NCI-H1092 treated with DMSO at 0.1 percent for 48 hours (cell line): ENCODE results near the gene G6PC2.
"Not testable (repeated sequence)": the region's sequence is repeated elsewhere in the genome, so short reads cannot be mapped to it uniquely, and the experiment has no call there.

Source experiments
- DNase-seq: peaks from one replicate; lab custom pipeline; 2025; lab: John Stamatoyannopoulos, UW

G6PC2 gene, protein sequence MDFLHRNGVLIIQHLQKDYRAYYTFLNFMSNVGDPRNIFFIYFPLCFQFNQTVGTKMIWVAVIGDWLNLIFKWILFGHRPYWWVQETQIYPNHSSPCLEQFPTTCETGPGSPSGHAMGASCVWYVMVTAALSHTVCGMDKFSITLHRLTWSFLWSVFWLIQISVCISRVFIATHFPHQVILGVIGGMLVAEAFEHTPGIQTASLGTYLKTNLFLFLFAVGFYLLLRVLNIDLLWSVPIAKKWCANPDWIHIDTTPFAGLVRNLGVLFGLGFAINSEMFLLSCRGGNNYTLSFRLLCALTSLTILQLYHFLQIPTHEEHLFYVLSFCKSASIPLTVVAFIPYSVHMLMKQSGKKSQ

GRCh38 chr2:168901003-168901402 lies at the start of gene G6PC2:
Gene G6PC2 (plus strand): TSS chr2:168901291. CDS start chr2:168901332, 41 bp downstream.
- no peak for DNase-seq

GRCh38 chr2:168851674-168852320 lies 49.3 kb upstream of the G6PC2 start:
- DNase-seq, result no peak

DNA sequence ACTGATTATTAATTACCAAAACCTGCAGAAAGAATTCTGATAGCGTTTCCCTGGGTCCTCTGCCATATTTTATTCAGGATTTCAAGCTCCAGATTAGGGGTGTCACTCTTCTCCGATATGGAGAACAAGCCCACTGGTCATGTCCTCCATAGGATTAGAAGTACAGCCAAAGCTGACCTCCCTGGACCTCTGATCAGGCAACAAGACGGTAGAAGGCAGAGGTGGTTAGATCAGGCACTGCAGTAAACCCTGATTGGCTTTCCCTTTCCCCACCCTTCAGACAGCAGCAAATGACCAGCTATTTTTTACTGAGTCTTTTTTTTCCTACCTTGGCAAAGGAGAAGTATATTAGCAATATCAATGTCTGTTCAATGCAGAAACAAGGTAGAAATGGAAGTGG lies 48.6 kb upstream of the G6PC2 start:
- no peak for DNase-seq

GRCh38 chr2:168853471-168853870 lies 47.6 kb upstream of the G6PC2 start:
- no peak for DNase-seq

DNA sequence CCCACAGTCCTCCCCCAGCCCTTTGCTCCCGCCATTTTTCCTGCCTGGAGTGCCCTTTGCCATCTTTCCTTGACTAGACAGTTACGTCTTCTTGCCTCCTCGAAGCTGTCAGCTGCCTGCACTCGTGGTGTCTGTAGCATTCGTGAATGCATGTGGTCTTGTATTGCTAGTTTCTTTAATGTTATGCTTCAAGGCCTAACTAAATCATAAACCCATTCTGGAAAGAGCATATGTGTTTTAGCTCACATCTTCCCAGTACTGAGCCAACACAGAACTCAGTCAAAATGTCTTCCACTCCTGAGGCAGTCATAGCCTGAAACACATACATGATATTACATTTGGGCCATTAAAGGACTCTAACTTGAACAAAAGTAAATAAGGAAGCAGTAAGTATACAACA lies 46.4 kb upstream of the G6PC2 start:
- no peak for DNase-seq

- DNase-seq, result no peak
Observed at GRCh38 chr2:168855601-168856000, 45.5 kb upstream of the G6PC2 start.

DNA sequence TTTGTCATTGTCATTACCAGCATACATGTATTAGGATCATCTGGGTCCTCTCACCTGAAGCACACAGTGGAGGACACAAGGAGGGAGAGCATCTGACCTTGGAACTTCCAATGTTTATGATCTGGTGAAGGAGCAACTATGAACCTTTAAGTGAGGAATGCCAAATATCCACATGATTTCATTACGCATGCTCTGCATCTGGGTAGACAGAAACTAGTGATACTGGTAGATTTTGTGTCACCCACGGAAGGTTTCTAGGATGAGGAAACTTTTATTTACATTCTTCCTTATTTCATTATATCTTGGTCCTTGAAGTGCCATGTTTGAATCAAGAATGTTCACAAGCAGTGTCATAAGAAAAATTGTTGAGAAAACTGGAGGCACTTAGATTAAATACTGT lies 42.9 kb upstream of the G6PC2 start:
- no peak for DNase-seq

- not testable (repeated sequence) for DNase-seq
Observed at GRCh38 chr2:168867164-168867563, 33.9 kb upstream of the G6PC2 start.

GRCh38 chr2:168870369-168870768 lies 30.7 kb upstream of the G6PC2 start:
- DNase-seq, result not testable (repeated sequence)

GRCh38 chr2:168870824-168871223 lies 30.3 kb upstream of the G6PC2 start:
- not testable (repeated sequence) for DNase-seq

DNA sequence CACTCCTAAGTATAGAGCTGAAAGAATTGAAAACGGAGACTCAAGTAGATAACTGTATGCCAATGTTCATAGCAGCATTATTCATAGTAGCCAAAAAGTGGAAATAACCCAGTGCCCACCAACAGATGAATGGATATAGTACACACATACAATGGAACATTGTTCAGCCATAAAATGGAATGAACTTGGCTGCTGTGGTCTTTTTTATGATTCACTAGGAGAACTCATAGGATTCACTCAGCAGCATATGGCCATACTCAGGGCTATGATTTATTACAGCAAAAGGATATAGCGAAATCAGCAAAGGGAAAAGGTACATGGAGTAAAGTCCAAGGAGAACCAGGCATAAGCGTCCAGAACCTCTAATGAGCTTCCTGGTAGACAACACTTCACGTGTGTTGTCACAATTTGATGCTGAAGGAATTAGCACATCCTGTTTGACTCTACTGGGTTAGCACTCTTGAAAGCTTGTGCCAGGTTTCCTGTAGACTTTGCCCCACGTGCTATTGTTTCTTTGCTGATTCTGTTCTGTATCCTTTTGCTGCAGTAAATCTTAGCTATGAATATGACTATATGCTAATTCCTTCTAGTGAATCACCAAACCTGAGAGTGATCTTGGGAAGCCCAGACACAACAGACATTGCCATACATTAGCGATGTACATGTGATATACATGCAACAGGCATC lies 26.6 kb upstream of the G6PC2 start:
- DNase-seq, result no peak

GRCh38 chr2:168882163-168882562 lies 18.9 kb upstream of the G6PC2 start:
- not testable (repeated sequence) for DNase-seq

DNA sequence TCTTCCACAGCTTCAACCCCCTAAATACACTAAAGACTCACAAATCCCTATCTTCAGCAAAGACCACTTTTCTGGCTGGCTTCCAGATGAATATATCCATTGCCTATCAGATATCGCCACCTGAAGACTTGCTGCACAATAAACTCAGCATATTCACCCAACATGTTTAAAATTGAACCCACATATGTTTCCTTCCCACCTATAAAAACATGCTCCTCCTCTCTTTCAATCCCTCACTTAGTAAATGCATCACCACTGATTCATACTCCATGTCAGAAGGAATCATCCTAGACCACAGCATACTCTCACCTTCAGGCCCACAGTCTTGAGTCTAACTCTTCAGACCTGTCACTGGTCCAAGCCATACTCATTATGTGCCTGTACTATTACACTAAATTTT lies 16.1 kb upstream of the G6PC2 start:
- DNase-seq, result no peak

DNA sequence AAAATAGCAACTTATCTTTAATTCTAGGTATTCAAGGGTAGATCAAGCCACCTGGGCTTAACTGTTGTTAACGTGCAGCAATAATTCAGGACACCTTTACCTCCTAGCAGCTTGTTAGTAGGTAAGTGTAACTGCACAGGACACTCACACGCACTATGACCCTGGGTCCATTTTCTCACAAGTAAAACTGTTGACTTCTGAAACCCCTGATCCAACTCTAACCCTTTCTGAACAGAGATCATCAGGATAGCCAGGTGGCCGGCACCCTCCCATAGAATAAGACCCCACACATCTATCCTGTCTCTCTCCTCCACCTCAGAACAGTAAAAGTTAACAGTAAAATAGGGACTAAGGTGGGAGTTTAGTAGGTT lies 11.5 kb upstream of the G6PC2 start:
- DNase-seq, result no peak

DNA sequence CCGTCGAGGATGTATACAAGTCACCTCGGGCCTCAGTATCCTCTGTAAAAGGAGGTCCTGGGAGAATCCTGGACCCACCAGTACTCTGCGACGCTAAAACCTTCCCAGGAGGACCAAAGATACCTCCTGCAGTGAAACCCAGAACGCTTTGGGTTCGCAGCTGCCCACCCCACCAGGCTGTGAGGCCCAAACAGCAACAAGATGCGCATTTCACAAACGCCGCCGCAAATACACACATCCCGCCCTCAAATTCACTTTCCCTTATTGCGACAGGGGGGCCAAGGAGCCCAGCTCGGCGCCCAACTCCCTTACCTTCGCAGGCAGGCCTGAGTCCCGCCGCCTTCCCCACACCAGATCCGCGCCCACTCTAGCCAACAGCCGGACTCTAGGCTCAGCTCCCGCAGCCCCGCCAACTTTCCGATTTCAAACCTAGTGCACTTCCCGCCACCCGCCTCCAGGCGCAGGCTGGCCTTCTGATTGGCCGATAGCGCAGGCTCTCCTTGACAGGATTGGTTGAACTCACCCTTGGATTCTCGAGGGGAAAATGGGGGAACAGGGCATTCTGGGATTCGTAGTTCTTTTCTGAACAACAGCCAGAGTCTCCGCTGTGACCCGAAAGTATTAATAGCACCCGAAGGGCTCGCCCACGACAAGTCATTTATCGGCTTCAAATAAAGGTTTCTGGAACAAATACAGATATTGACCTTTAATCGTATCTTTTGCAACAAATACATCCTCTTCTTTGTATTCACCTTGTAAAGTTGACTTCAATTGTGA lies 10.9 kb upstream of the G6PC2 start, which contains the start of gene SPC25:
Gene SPC25 (minus strand): TSS at position 425 of the 777 bp plus-strand sequence. CDS start 911 bp downstream, outside the sequence.
- peak; percentile 89 for DNase-seq

- no peak for DNase-seq
Observed at GRCh38 chr2:168892327-168892726, 8.8 kb upstream of the G6PC2 start.

DNA sequence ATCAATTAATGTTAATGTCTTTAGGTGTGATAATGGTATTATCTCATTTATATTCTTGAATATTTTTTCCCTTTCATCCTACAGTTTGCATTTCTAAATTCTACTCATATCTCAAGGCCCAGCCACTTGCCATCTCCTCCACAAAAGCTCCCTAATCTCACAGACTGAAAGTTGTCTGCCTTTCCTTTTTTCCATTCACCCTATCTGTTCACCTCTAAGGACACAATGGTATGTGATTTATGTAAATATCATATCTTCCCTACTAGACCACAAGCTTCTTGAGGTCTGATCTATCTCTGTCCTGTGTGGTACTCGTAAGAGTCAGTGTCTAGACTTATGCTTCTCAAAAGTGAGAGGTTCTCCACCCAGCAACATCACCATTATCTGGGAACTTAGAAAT lies 7.0 kb upstream of the G6PC2 start:
- DNase-seq, result no peak

DNA sequence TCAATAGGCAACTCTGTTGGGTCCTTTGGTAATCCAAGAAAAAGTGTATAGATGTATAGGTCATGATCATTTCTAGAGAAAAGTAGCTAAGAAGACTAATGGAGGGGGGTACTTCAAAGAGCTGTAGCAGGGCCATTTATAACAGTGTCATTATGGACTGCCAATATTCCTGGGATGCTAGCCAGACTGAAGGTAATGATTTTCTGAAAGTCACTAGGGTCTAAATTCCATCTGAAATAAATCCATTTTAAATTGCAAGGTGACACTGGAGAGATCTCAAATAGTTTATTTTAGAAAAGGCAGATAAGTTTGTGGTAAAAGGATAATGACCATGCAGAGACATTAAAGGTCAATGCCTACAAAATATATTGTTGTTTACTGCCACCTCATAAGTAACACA lies 6.4 kb upstream of the G6PC2 start:
- DNase-seq, result no peak

DNA sequence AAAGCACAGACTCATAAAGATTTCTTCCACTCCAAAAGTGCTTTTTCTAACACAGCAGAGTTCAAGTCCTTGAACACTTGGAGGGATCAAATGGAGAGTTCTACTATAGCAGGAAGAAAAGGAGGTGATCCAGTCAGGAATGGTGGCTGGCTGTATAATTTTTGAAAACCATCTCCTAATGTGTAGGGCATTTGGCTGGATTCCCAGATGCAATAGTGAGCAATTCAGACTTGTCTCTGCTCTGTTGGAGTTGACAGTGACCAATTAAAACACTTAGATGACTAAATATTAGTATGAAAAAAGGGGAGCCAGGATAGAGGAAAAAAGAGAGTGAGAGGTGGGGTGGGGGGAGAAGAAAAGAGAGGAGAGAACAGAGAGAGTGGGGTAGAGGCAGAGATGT lies 5.3 kb upstream of the G6PC2 start:
- no peak for DNase-seq

GRCh38 chr2:168896783-168897182 lies 4.3 kb upstream of the G6PC2 start:
- no peak for DNase-seq

DNA sequence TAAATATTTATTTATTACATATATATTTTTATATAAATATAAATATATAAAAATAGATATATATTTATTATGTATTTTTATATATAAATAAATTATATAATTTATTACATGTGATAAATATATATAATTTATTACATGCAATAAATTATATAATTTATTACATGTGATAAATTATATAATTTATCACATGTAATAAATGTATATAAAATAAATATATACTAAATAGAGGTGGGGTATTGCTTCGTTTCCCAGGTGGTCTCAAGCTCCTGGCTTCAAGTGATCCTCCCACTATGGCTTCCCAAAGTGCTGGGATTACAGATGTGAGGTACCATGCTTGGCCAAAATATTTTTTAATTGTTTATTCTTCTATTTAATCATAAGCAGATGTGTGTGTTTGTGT lies 3.6 kb upstream of the G6PC2 start:
- no peak for DNase-seq

DNA sequence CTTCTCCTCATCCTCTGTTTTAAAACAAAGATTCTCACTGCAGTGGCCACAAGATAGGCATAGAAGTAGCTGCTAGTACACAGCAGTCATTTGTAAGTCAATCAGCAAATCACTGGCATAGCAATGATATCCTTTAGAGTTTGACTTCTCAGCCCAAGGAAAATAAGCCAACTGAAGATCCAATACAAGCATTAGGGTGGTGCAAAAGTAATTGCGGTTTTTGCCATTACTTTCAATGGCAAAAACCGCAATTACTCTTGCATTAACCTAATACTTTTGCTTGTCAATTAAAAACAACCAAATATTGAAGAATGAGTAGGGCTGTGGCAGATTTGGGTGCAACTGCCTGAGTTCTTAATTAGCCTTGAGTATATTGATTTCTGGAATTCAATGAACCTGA lies 2.8 kb downstream of the G6PC2 start:
- DNase-seq, result no peak
